ENCODE data around the gene PDE6B.
A peak's percentile ranks its signal among the peaks of the same experiment; 100 is the strongest.
"Not testable (repeated sequence)": the region's sequence is repeated elsewhere in the genome, so short reads cannot be mapped to it uniquely, and the experiment has no call there.

Gene PDE6B

GRCh38 chr4:589219-589963, 36.0 kb upstream of the PDE6B start:
- in situ Hi-C loops (cut with MboI; ENCODE audit: low sequenced_read_pairs) = no loop called here
- DNase-seq (ENCODE audit: low spot score in 2 of 2) = no peak
- Histone ChIP-seq H3K36me3 (replicated peaks) (no peaks in the 10 kb centered on the region), H3K27me3 (ENCODE audit: low read depth) (no peaks in the 10 kb centered on the region), H3K4me1 (no peaks in the 10 kb centered on the region), H3K9me3 (no peaks in the 10 kb centered on the region), H3K4me3 (no peak overlapping the region)

GRCh38 chr4:590313-590841, 35.0 kb upstream of the PDE6B start:
- Histone ChIP-seq H3K4me3 (no peak overlapping the region), H3K9me3 (0 out of 2 replicates have a peak, but pooled peaks cover 3% of the 10 kb centered on the region), H3K27me3 (ENCODE audit: low read depth) (no peaks in the 10 kb centered on the region), H3K4me1 (no peaks in the 10 kb centered on the region), H3K36me3 (replicated peaks) (no peaks in the 10 kb centered on the region)
- in situ Hi-C loops (cut with MboI; ENCODE audit: low sequenced_read_pairs) = no loop called here
- no peak for DNase-seq (ENCODE audit: low spot score in 2 of 2)

DNA sequence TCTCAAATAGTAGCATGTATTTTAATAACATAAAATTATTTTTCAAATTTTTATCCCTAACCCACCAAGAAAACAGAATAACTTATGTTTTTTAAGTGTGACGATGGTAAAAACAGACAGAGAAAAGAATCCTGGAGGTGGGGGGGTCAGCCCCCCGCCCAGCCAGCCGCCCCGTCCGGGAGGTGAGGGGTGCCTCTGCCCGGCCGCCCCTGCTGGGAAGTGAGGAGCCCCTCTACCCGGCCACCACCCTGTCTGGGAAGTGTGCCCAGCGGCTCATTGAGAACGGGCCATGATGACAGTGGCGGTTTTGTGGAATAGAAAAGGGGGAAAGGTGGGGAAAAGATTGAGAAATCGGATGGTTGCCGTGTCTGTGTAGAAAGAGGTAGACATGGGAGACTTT, 33.2 kb upstream of the PDE6B start:
- H3K36me3 ChIP-seq (replicated peaks); DNase-seq (ENCODE audit: low spot score in 2 of 2); H3K27me3 ChIP-seq (ENCODE audit: low read depth); H3K9me3 ChIP-seq; in situ Hi-C loops (cut with MboI; ENCODE audit: low sequenced_read_pairs); H3K4me3 ChIP-seq; H3K4me1 ChIP-seq: not testable (repeated sequence)

DNA sequence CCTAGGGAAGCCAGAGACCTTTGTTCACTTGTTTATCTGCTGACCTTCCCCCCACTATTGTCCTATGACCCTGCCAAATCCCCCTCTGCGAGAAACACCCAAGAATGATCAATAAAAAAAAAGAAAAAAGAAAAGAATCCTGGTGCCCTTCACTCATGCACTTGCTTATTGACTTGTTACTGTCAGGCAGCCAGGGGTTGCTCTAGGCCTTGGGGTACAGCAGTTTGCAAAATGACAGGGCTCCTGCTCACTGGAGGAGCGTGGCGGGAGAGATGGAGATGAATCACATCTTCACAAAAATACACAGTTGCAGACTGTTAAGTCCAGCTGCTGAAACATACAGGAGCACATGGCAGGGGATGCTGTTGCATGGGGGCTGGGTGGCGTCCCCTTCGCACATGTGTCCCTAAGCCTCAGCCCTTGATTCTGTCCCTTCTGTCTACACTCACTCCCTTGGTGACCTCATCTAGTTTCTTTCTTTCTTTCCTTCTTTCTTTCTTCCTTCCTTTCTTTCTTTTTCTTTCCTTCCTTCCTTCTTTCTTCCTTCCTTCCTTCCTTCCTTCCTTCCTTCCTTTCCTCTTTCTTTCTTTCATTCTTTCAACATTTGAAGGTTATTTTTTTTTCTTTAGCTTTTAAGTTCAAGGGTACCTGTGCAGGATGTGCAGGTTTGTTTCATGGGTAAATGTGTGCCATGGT, 32.4 kb upstream of the PDE6B start:
- Histone ChIP-seq H3K4me1 (no peaks in the 10 kb centered on the region), H3K4me3 (no peak overlapping the region), H3K36me3 (replicated peaks) (no peaks in the 10 kb centered on the region), H3K9me3 (0 out of 2 replicates have a peak, but pooled peaks cover 3% of the 10 kb centered on the region), H3K27me3 (ENCODE audit: low read depth) (no peaks in the 10 kb centered on the region)
- no peak for DNase-seq (ENCODE audit: low spot score in 2 of 2)
- in situ Hi-C loops (cut with MboI; ENCODE audit: low sequenced_read_pairs) = no loop called here

GRCh38 chr4:598925-599324, 26.4 kb upstream of the PDE6B start:
- Histone ChIP-seq H3K36me3 (replicated peaks) (no peaks in the 10 kb centered on the region), H3K4me3 (no peak overlapping the region), H3K9me3 (0 out of 2 replicates have a peak, but pooled peaks cover 3% of the 10 kb centered on the region), H3K4me1 (no peaks in the 10 kb centered on the region), H3K27me3 (ENCODE audit: low read depth) (no peaks in the 10 kb centered on the region)
- in situ Hi-C loops (cut with MboI; ENCODE audit: low sequenced_read_pairs) = no loop called here
- DNase-seq (ENCODE audit: low spot score in 2 of 2) = no peak

DNA sequence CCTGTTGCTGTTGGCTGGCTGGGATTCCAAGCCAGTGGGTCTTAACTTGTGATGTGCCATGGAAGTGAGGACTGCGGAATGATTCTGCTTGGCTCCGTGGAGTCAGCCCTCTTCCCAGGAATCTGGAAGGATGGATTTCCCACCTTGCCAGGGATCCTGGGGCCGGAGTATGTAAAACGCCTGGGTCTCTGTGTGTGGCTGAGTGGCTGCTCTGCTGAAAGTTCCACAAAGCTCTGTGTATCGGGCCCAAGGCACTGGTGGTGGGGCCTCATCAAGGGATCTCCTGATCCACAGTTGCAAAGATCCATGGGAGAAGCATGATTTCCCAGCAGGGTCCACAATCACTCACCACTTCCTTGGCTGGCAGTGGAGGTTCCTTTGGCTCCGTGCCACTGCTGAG, 25.2 kb upstream of the PDE6B start:
- no peaks in the 10 kb centered on the region for H3K4me1 ChIP-seq
- H3K36me3 ChIP-seq (replicated peaks) = no peaks in the 10 kb centered on the region
- no peaks in the 10 kb centered on the region for H3K9me3 ChIP-seq
- H3K4me3 ChIP-seq = no peak overlapping the region
- in situ Hi-C loops (cut with MboI; ENCODE audit: low sequenced_read_pairs) = no loop called here
- H3K27me3 ChIP-seq (ENCODE audit: low read depth) = no peaks in the 10 kb centered on the region
- no peak for DNase-seq (ENCODE audit: low spot score in 2 of 2)

- no peak for DNase-seq (ENCODE audit: low spot score in 2 of 2)
- no peaks in the 10 kb centered on the region for H3K9me3 ChIP-seq
- in situ Hi-C loops (cut with MboI; ENCODE audit: low sequenced_read_pairs) = no loop called here
- no peaks in the 10 kb centered on the region for H3K27me3 ChIP-seq (ENCODE audit: low read depth)
- no peaks in the 10 kb centered on the region for H3K36me3 ChIP-seq (replicated peaks)
- H3K4me3 ChIP-seq = no peak overlapping the region
- no peaks in the 10 kb centered on the region for H3K4me1 ChIP-seq
Measured at GRCh38 chr4:600850-601515, 24.4 kb upstream of the PDE6B start.

DNA sequence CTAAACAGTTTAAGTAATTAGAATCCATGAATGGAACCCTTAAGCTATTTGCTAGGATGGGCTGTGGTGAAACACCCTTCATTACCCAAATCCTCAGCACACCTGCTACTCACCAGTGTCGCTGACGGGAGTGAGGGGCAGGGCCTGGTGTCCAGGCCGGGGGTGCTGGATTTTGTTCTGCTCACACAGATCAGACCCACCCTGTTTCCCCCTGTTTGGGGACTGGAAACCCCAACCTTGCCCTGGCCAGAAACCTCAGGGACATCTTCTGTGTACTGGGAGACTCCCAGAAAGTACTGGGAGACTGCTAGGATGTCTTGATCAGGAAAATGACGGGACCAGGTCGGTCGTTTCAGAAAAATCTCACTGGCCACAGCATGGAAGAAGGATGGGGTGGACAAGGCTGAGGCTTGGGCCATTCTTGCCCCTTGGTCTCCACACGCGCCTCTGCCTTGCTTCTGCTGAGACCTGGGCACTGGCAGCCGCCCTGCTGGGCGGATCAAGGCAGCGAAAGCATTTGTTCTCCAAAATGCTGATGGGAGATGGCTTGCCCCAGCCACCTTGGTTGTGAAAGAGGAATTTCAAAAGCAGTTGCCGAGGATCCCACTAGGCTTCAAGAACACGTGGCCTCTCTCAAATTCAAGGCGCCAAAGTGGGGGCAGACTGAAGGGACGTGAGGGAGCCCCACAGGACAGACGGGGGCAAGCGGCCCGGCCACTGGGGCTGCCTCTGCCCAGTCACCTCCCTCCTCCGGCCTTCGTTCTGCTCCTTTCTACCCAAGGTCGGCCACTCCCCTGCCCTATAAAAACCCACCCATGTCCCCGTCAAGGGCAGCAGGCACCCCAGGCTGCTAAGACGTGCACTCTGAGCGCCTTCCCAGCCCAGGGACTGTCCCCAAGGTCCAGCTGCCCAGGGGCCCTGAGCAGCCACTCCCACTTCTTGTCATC, 23.5 kb upstream of the PDE6B start:
- H3K27me3 ChIP-seq (ENCODE audit: low read depth) = no peaks in the 10 kb centered on the region
- no peak for DNase-seq (ENCODE audit: low spot score in 2 of 2)
- in situ Hi-C loops (cut with MboI; ENCODE audit: low sequenced_read_pairs) = no loop called here
- H3K4me1 ChIP-seq = no peaks in the 10 kb centered on the region
- no peaks in the 10 kb centered on the region for H3K36me3 ChIP-seq (replicated peaks)
- no peaks in the 10 kb centered on the region for H3K9me3 ChIP-seq
- no peak overlapping the region for H3K4me3 ChIP-seq

DNA sequence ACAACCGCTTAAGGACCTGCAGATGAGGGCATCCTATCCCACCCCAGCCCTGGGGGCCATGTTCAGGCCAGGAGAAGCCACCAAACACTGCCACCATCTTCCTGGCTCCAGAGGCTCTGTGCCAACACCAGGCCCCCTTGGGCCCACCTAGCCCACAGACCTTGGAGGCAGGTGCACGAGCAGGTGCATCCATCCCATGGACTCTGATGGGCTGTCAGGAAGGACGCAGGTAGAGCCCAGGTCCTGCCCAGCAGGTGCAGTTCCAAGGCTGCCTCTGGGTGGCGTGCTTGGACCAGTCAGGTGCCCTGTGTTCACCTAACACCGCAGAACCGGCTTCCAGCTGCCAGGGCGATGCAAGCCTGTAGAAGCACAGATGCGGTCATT, 22.8 kb upstream of the PDE6B start:
- H3K9me3 ChIP-seq = no peaks in the 10 kb centered on the region

GRCh38 chr4:604131-604530, 21.2 kb upstream of the PDE6B start:
- Histone ChIP-seq H3K9me3 (no peaks in the 10 kb centered on the region), H3K36me3 (replicated peaks) (no peaks in the 10 kb centered on the region), H3K4me1 (no peaks in the 10 kb centered on the region), H3K4me3 (no peak overlapping the region), H3K27me3 (ENCODE audit: low read depth) (no peaks in the 10 kb centered on the region)
- no peak for DNase-seq (ENCODE audit: low spot score in 2 of 2)
- in situ Hi-C loops (cut with MboI; ENCODE audit: low sequenced_read_pairs) = no loop called here

More for the DNA sequence above, 22.8 kb upstream of the PDE6B start:
- peak in 1 of 2 experiments; percentile 76 for DNase-seq (ENCODE audit: low spot score in 2 of 2)
- no peaks in the 10 kb centered on the region for H3K4me1 ChIP-seq
- in situ Hi-C loops (cut with MboI; ENCODE audit: low sequenced_read_pairs) = no loop called here
- no peaks in the 10 kb centered on the region for H3K27me3 ChIP-seq (ENCODE audit: low read depth)
- no peaks in the 10 kb centered on the region for H3K36me3 ChIP-seq (replicated peaks)
- H3K4me3 ChIP-seq = no peak overlapping the region

- H3K36me3 ChIP-seq (replicated peaks) = no peaks in the 10 kb centered on the region
- no peaks in the 10 kb centered on the region for H3K9me3 ChIP-seq
- H3K27me3 ChIP-seq (ENCODE audit: low read depth) = peaks cover 6% of the 10 kb centered on the region; the same call in 1 of the 2 replicates
- in situ Hi-C loops (cut with MboI; ENCODE audit: low sequenced_read_pairs) = no loop called here
- no peak for DNase-seq (ENCODE audit: low spot score in 2 of 2)
- H3K4me3 ChIP-seq = no peak overlapping the region
- no peaks in the 10 kb centered on the region for H3K4me1 ChIP-seq
Measured at GRCh38 chr4:605702-606425, 19.5 kb upstream of the PDE6B start.

DNA sequence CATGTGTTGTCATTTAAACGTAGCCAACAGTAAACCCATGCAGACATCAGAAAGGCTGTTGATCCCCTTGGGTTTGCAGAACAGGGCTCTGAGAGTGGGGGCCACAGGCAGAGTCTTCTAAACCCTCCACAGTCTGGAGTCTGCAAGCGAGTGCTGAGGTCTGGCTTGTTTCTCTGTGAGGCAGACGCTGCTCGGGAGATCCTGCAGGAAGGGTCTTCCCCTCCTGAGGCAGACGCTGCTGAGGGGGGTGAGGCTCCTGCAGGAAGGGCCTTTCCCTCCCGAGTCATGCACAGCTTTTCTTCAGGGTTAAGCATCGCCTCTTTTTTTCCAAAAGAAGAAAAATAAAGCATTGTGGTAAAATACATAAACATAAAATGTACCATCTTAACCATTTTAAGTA, 17.1 kb upstream of the PDE6B start:
- no peaks in the 10 kb centered on the region for H3K36me3 ChIP-seq (replicated peaks)
- in situ Hi-C loops (cut with MboI; ENCODE audit: low sequenced_read_pairs) = no loop called here
- no peak for DNase-seq (ENCODE audit: low spot score in 2 of 2)
- H3K27me3 ChIP-seq (ENCODE audit: low read depth) = peaks cover 7% of the 10 kb centered on the region; the same call in 1 of the 2 replicates
- H3K4me3 ChIP-seq = no peak overlapping the region
- H3K9me3 ChIP-seq = no peaks in the 10 kb centered on the region
- no peaks in the 10 kb centered on the region for H3K4me1 ChIP-seq
